ENCODE measurements around the gene KLF5. TPM values are rescaled to one million over a fixed set of nuclear protein-coding genes. Genes with fewer than 3 reads are reported as not detected.
A peak's percentile ranks its signal among the peaks of the same experiment; 100 is the strongest.

The KLF5 gene
- total RNA-seq (2021) (54.3 and 65.9 TPM in 2 replicates), Bru-seq, nascent RNA (percentile 99 among the genes with signal in this experiment), BruChase-seq, experiment 1, labeled RNA remaining after a 2-hour chase (percentile 99 among the genes with signal in this experiment), BruChase-seq, experiment 2, labeled RNA remaining after a 6-hour chase (percentile 96 among the genes with signal in this experiment)
- long read RNA-seq, transcript KLF5-201 (4 exons, 3,566 nt): major isoform, 26 of 42 reads
- long read RNA-seq, partial matches to known transcripts: 5 of 42 reads
- long read RNA-seq, other reads (novel, unspliced or antisense): 11 of 42 reads

DNA sequence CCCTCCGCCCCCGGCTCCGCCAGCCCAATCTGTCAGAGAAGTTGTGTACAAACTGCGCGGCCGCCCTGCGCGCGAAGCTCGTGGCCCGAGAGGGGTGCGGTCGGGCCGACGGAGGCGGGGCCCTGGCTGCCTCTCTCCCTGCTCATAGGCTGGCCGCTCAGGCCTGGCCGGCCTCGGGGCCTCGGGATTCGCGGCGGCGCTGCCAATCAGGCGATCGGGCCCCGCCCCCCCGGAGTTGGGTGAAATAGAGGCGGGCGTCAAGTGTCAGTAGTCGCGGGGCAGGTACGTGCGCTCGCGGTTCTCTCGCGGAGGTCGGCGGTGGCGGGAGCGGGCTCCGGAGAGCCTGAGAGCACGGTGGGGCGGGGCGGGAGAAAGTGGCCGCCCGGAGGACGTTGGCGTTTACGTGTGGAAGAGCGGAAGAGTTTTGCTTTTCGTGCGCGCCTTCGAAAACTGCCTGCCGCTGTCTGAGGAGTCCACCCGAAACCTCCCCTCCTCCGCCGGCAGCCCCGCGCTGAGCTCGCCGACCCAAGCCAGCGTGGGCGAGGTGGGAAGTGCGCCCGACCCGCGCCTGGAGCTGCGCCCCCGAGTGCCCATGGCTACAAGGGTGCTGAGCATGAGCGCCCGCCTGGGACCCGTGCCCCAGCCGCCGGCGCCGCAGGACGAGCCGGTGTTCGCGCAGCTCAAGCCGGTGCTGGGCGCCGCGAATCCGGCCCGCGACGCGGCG lies at the start of gene KLF5:
Gene KLF5, plus strand, starts transcription at position 270 of the 724 bp plus-strand sequence. Its CDS starts 323 bp downstream, at position 593.
- TSS peak; percentile 5 for BruUV-seq (replicated peaks)
- ChIA-PET CTCF (interaction anchor here (0.6 kb wide), 1 partner anchor 109 kb away, joined by 5 read pairs; no protein-coding TSS in a partner anchor), POLR2A (ENCODE audit: unreplicated experiment) (interaction anchor here (0.6 to 1.2 kb wide), 5 partner anchors 10 to 644 kb away, joined by 3 to 9 read pairs (median 4); no protein-coding TSS in a partner anchor)

DNA sequence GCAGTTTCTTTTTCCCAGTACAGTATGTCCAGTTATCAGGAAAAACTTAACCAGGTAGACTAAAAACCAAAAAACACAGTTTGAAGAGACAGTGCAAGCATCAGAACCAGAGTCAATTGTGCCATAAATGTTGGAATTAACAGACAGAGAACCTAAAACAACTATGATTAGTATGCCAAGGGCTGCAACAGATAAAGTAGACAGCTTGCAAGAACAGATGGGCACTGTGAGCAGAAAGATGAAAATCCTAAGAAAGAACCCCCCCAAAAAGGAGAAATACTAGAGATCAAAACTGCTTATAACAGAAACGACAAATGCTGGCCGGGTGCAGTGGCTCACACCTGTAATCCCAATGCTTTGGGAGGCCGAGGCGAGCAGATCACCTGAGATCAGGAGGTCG lies 47.1 kb upstream of the KLF5 start:
- CTCF ChIA-PET: no interaction called here
- BruUV-seq (replicated peaks): no TSS peak

More for the DNA sequence above, at the start of gene KLF5:
- Histone ChIP-seq H3K79me2 (ENCODE audit: low read depth) (peaks cover 57% of the 10 kb centered on the region), H3K27me3 (ENCODE audit: insufficient read depth, low read depth) (no peaks in the 10 kb centered on the region), H3F3A (ENCODE audit: insufficient read depth, low read depth) (peaks cover 45% of the 10 kb centered on the region), H4K20me1 (ENCODE audit: insufficient read depth) (no peaks in the 10 kb centered on the region), H3K4me1 (replicated peaks; ENCODE audit: insufficient read depth) (peaks cover 62% of the 10 kb centered on the region), H3K36me3 (ENCODE audit: low read depth) (peaks cover 30% of the 10 kb centered on the region), H3K9me2 (ENCODE audit: insufficient read depth) (no peaks in the 10 kb centered on the region), H3K9me3 (ENCODE audit: insufficient read depth, low read depth) (no peaks in the 10 kb centered on the region), H3K27ac (peak within 1 kb of the TSS; percentile 96), H3K4me2 (peak within 1 kb of the TSS; percentile 92), H2AFZ (peak within 1 kb of the TSS; percentile 70; the same call in 1 of the 2 replicates), H3K4me3 (peak within 1 kb of the TSS; percentile 89)
- no peak for TF ChIP-seq EZH2 (IDR thresholded peaks at IDR 0.05; ENCODE audit: low read depth)
- TF ChIP-seq, protein P1, sequence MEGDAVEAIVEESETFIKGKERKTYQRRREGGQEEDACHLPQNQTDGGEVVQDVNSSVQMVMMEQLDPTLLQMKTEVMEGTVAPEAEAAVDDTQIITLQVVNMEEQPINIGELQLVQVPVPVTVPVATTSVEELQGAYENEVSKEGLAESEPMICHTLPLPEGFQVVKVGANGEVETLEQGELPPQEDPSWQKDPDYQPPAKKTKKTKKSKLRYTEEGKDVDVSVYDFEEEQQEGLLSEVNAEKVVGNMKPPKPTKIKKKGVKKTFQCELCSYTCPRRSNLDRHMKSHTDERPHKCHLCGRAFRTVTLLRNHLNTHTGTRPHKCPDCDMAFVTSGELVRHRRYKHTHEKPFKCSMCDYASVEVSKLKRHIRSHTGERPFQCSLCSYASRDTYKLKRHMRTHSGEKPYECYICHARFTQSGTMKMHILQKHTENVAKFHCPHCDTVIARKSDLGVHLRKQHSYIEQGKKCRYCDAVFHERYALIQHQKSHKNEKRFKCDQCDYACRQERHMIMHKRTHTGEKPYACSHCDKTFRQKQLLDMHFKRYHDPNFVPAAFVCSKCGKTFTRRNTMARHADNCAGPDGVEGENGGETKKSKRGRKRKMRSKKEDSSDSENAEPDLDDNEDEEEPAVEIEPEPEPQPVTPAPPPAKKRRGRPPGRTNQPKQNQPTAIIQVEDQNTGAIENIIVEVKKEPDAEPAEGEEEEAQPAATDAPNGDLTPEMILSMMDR (conservative IDR thresholded peaks at IDR 0.05): no peak
- peak; percentile 92 to 99 for DNase-seq
- intact Hi-C loops (cut with micrococcal nuclease; ENCODE audit: unreplicated experiment): loop anchor here (1.0 to 5.0 kb wide), 4 partner anchors 188 to 368 kb away; partner anchors contain the start of genes DIS3 and PIBF1

GRCh38 chr13:73015805-73016204 lies 43.0 kb upstream of the KLF5 start:
- no TSS peak for BruUV-seq (replicated peaks)
- H3K4me3 ChIP-seq: no peak overlapping the region
- no peaks in the 10 kb centered on the region for H3K9me3 ChIP-seq (ENCODE audit: insufficient read depth, low read depth)
- no peak overlapping the region for H2AFZ ChIP-seq
- H4K20me1 ChIP-seq (ENCODE audit: insufficient read depth): no peaks in the 10 kb centered on the region
- H3K4me2 ChIP-seq: no peak overlapping the region
- ChIA-PET CTCF (interaction anchor here (0.5 kb wide), 1 partner anchor 400 kb away, joined by 3 read pairs; no protein-coding TSS in a partner anchor), POLR2A (ENCODE audit: unreplicated experiment) (no interaction called here)
- peaks cover 12% of the 10 kb centered on the region; the same call in 1 of the 2 replicates for H3K4me1 ChIP-seq (replicated peaks; ENCODE audit: insufficient read depth)
- TF ChIP-seq, protein P1 (conservative IDR thresholded peaks at IDR 0.05): no peak
- no peak for TF ChIP-seq EZH2 (IDR thresholded peaks at IDR 0.05; ENCODE audit: low read depth)
- no peaks in the 10 kb centered on the region for H3K36me3 ChIP-seq (ENCODE audit: low read depth)
- H3K27ac ChIP-seq: no peak overlapping the region
- H3K9me2 ChIP-seq (ENCODE audit: insufficient read depth): no peaks in the 10 kb centered on the region
- H3K27me3 ChIP-seq (ENCODE audit: insufficient read depth, low read depth): no peaks in the 10 kb centered on the region
- no peaks in the 10 kb centered on the region for H3K79me2 ChIP-seq (ENCODE audit: low read depth)
- H3F3A ChIP-seq (ENCODE audit: insufficient read depth, low read depth): peaks cover 10% of the 10 kb centered on the region
- DNase-seq: no peak
- intact Hi-C loops (cut with micrococcal nuclease; ENCODE audit: unreplicated experiment): no loop called here

More for the DNA sequence above, 47.1 kb upstream of the KLF5 start:
- no peaks in the 10 kb centered on the region for H3K36me3 ChIP-seq (ENCODE audit: low read depth)
- intact Hi-C loops (cut with micrococcal nuclease; ENCODE audit: unreplicated experiment): no loop called here
- H3K9me3 ChIP-seq (ENCODE audit: insufficient read depth, low read depth): no peaks in the 10 kb centered on the region
- TF ChIP-seq, protein P1 (conservative IDR thresholded peaks at IDR 0.05): no peak
- H3K27me3 ChIP-seq (ENCODE audit: insufficient read depth, low read depth): no peaks in the 10 kb centered on the region
- DNase-seq: no peak
- no peak overlapping the region for H3K4me3 ChIP-seq
- no peaks in the 10 kb centered on the region for H3K79me2 ChIP-seq (ENCODE audit: low read depth)
- H3K9me2 ChIP-seq (ENCODE audit: insufficient read depth): no peaks in the 10 kb centered on the region
- no peak overlapping the region for H3K27ac ChIP-seq
- no peak overlapping the region for H2AFZ ChIP-seq
- no peaks in the 10 kb centered on the region for H3K4me1 ChIP-seq (replicated peaks; ENCODE audit: insufficient read depth)
- no peaks in the 10 kb centered on the region for H4K20me1 ChIP-seq (ENCODE audit: insufficient read depth)
- POLR2A ChIA-PET (ENCODE audit: unreplicated experiment): no interaction called here
- H3F3A ChIP-seq (ENCODE audit: insufficient read depth, low read depth): no peaks in the 10 kb centered on the region; the same call in 1 of the 2 replicates
- no peak overlapping the region for H3K4me2 ChIP-seq
